ENCODE results near the gene GIT1.
A peak's percentile ranks its signal among the peaks of the same experiment; 100 is the strongest.

GIT1 gene

DNA sequence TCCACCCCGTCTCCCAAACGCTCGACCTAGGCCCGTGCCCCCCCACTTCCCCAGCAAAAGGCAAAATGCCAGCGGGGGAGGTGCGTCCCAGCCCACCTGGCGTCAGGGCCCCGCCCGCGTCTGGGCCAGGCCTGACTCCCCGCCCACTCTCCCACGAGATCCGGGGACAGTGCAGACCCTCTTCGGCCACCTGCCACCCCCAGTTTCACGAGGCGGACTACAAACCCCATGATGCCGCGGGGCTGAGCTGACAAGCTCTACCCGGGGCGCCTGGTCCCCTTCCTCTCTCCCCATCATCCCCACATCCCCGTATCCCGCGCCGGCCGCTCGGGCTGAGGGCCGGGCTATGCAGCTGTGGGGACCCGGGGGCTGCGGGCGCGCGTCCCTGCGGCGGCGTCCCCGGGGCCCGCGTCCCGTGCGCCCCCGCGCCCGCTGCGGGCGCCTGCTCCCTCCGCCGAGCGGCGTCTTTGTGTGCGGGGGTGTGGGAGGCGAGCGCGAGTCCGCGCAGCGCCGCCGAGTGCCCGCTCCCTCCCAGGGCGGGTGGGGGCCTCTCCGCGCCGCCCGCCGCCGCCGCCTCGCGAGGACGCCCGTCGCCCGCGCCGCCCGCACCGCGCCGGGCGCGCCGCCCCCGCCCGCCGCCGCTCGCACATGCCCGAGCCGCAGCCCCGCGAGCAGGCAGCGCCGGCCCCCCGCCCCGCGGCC lies 3.6 kb upstream of the GIT1 start, which contains the start of gene ANKRD13B:
Gene ANKRD13B (plus strand): TSS at position 283 of the 702 bp plus-strand sequence. CDS start 490 bp downstream, outside the sequence.
- DNase-seq, result peak; percentile 59 to 70

DNA sequence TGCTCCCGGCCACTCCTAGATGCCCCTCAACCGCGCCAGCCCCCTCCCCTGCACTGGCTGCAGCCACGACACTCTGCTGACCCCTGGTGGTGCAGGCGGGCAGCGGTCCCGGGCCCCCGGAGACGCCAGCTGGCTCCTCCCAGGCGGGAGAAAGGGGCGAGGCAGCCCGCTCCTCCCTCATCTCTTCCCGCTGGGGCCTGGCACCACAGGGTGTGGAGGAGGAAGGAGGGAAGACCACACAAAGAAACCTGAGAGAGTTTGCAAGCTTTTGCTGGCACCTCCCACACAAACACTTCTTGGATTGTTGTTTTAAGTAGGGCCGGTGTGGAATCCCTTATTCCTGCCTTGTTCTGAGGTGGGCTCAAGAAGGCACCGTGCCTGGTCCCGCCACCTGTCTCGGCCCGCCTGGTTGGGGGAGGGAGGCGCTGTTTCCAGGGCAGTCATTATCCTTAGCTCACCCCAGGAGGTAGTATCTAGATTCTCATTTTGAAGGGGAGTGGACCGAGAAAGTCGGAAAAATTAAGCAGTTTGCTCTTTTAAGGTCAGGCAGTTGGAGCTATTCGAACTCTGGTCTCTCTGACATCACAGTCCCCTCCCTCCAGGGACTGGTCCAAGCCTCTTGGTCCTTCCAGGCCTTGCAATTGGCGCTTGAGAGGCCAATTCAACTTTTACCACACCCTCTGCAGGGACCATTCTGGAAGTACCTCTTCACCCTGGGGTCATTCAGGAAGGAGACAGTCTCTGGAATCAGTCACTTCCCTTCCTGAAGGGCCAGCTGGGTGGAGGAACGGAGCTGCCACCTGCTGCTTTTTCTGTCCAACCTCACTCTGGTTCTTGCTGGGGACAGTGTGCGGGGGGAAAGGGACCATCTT lies 2.5 kb upstream of the GIT1 start:
- DNase-seq, result peak; percentile 87 to 92

- DNase-seq, result peak in 1 of 2 donors; percentile 62
These were observed 1.8 kb upstream of the GIT1 start for GRCh38 chr17:29591146-29591736.

DNA sequence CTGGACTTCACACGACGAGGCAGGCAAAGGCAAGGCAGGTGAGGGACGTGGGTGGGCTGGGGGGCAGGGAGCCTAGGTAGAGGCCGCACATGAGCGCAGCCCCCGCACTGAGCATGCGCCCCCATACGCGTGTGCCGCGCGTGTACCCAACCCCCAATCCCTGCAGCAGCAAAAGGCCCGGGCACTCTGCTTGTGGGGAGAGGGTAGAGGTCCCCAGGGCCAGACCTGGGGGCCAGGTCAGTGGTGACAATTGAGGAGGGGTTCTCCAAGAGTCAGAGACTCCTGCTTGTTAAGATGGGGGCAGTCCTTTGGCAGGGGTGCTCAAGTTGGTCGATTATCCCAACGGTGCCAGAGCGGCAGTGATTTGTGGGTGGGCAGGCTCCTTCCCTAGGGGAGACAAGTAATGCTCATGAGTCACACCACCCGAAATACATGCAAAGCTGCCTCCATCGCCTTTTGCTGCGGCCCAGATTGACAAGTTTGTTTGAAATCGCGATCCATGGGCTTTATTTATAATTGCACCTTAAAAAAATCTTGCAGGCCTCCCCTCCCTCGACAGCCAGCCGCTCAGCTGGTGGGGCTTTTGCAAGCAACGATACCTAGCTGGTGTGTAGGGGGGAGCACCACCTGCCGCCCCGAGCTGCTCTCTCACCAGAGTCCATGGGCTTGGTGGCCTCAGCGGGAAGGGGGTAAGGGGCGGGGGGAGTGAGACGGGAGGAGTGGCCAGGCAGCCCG lies 1.1 kb upstream of the GIT1 start:
- DNase-seq, result no peak

GRCh38 chr17:29588562-29589411 lies 661 bp downstream of the GIT1 start:
- peak; percentile 60 to 65 for DNase-seq

DNA sequence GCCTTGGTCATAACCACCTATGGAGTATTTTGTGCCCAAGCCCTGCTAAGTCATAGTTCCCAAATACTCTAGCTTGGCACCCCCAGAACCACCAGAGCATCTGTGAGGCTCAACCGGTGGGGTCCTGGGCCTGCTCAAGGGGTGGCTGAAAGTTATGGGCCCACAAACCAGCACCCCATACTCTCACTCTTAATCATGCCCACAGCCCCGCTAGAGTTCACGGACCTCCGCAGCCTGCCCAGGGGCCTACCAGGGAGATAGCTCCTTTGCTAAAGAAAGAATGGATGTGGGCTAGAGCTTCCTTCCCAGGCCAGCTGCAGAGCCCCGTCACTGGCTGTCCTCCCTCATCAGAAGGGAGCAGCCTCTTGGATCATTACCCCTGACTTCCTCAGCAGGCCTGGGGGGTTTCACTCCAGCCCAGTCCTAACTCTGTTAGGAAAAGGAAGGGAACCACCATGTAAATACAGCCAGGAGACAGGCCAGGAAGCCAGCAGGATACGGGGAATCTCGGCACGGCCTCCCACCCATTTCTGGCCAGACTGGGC lies 1.4 kb downstream of the GIT1 start:
- no peak for DNase-seq

- no peak for DNase-seq
These were observed 1.9 kb downstream of the GIT1 start for GRCh38 chr17:29587591-29587990.

DNA sequence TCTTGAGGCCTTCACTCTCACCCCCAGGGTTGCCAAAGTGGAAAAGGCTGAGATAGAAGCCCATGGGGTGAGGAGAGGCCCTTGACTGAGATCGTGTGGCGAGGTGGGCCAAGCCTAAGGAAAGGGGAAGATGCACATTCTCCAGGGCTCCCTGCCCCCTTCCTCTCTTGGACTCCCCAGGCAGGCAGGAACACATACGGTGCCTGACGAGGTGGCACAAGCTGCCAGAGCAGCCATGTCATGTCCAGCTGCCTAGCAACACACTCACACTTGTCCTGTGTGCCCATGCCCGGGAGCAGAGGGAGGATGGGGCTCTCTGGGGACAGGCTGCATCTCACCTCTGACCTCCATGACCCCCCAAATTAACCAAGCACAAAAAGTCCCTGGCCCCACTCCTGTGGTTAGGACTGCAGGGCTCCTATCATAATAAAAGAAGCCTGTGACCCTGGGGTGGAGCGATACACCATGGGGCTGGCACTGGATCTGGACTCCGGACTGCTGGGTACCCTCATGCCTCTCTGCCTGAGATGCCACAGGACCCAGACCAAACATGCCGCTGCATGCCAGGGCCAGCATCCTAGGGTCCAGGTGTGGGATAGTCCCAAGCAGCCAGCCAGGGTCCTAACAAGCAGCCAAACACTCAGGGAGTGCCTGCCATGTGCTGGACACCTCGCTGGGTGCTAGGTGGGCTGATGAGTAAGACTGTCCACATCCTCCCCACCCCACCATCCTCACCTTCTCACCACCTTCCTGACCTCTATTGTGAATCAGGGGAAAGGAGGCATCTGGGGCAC lies 2.6 kb downstream of the GIT1 start:
- no peak for DNase-seq

DNA sequence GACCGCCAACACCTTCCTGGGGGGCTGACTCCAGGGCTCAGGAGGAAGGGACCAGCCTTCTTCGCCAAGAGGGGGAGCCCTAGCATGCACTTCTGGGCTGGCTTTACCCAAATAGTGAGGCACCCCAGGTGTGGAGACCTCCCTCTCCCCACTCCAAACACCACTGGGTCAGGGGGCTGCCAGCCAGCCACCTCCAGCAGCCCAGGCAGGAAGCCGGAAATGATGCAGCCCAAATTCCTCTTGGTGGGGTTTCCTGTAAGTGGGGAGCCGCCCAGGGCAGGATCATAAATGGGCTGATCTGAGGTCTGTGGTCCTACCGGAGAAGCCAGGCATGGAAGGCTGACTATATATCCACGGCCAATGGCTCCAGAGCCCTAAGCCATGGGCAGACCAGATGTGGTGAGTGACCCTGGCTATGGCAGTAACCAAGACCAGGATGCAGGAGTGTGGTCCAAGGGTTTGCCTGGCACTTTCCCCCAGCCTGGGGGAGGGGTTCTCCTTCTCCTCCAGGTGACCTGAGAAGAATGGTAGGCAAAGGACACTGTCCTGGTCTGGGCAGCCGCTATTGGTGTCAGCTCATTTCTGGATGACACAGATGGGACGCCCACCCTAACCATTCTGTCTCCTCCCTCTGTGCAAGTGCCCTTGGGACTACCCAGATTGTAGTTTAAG lies 4.2 kb downstream of the GIT1 start:
- DNase-seq, result peak in 1 of 2 donors; percentile 29

- DNase-seq, result no peak
These were observed 4.9 kb downstream of the GIT1 start for GRCh38 chr17:29584452-29585079.

GRCh38 chr17:29583324-29584248 lies 5.9 kb downstream of the GIT1 start:
- DNase-seq, result no peak

DNA sequence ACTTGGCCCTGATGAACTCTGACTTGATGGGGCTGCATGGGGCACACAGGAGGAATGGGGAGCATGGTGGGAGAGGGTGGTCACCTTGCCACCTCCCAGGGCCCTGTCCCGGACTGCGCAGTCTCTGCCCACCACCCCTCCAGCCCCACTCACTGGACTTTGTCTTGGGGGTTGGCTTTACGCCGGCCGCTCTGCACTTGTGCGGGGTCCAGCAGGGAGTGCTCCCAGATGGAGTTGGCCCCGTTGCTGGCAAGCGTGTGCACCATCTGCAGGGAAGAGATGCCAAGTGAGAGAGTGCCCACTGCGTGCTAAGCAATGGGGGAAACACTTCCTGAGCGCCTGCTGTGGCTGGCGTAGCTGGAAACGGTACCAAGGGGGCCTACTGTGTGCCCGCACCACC lies 6.7 kb downstream of the GIT1 start:
- no peak for DNase-seq

GRCh38 chr17:29582254-29582765 lies 7.1 kb downstream of the GIT1 start:
- DNase-seq, result no peak

GRCh38 chr17:29581583-29582253 lies 7.7 kb downstream of the GIT1 start:
- no peak for DNase-seq

- DNase-seq, result peak; percentile 91 to 92
These were observed 9.3 kb downstream of the GIT1 start for GRCh38 chr17:29579866-29580771.

Measured in stimulated activated CD4-positive, alpha-beta T cell treated with anti-CD3 and anti-CD28 coated beads, Interleukin-2, amount 100 ng/mL, for 24 hours (primary cell).